ENCODE results near the gene HMCN2. TPM values are rescaled to one million over a fixed set of nuclear protein-coding genes. Genes with fewer than 3 reads are reported as not detected.
A peak's percentile ranks its signal among the peaks of the same experiment; 100 is the strongest.

Gene HMCN2
- total and polyA plus RNA-seq, 2 of the 4 experiments (the other 2 are of a cell fraction) = 0.02 TPM; not detected in 1

- H3K9me1 ChIP-seq (ENCODE audit: insufficient read depth, low read length) = no peaks in the 10 kb centered on the region
- no peaks in the 10 kb centered on the region for H3K36me3 ChIP-seq (ENCODE audit: control insufficient read depth, insufficient read depth, low read length)
- H3K4me2 ChIP-seq (ENCODE audit: low read depth, low read length) = no peak overlapping the region
- no peak overlapping the region for H2BK120ac ChIP-seq (ENCODE audit: low read depth, low read length)
- no TSS peak for BruUV-seq (replicated peaks)
- ATAC-seq (ENCODE audit: low read depth) (no peak; the same call in 1 of the 2 replicates), DNase-seq (no peak)
- H2AFZ ChIP-seq (replicated peaks; ENCODE audit: low read length, poor library complexity) = peak overlapping the region; percentile 24
- no peak overlapping the region for H4K5ac ChIP-seq (ENCODE audit: low read depth, low read length)
- H4K91ac ChIP-seq (ENCODE audit: insufficient read depth, low read depth, low read length) = no peak overlapping the region
- H2AK9ac ChIP-seq (replicated peaks; ENCODE audit: low read depth, low read length, poor library complexity) = peak overlapping the region; percentile 28
- H3K56ac ChIP-seq (ENCODE audit: extremely low read depth, insufficient read depth, low read length) = no peak overlapping the region
- no peak overlapping the region for H3K14ac ChIP-seq (replicated peaks; ENCODE audit: low read depth, low read length)
- H3K18ac ChIP-seq (ENCODE audit: low read depth, low read length) = no peak overlapping the region
- no peaks in the 10 kb centered on the region for H4K20me1 ChIP-seq (ENCODE audit: insufficient read depth, low read length)
- ChIA-PET POLR2A (ENCODE audit: unreplicated experiment) (no interaction called here), CTCF (no interaction called here)
- no peak overlapping the region for H3K4me3 ChIP-seq (ENCODE audit: insufficient read depth, low read depth, low read length)
- WGBS, 2 experiments (ENCODE audit: extremely low coverage in 2 of 2, insufficient read length in 1 of 2) = 63% methylated on average over 7 of the region's 10 CpGs; no CpG with 5 or more reads in 1 of the 2 experiments
- intact Hi-C loops (cut with micrococcal nuclease) = no loop called here
- no peak overlapping the region for H2BK15ac ChIP-seq (ENCODE audit: low read depth, low read length)
- H2AK5ac ChIP-seq (ENCODE audit: low read depth, low read length) = no peak overlapping the region
- dilution Hi-C loops (cut with HindIII; ENCODE audit: low sequenced_read_pairs, unreplicated experiment) = no loop called here
- H3K4me1 ChIP-seq (ENCODE audit: control insufficient read depth, insufficient read depth, low read length) = peaks cover 4% of the 10 kb centered on the region; the same call in 1 of the 2 replicates
- in situ Hi-C loops (cut with MboI; ENCODE audit: low sequenced_read_pairs) = no loop called here
- H3K79me1 ChIP-seq (ENCODE audit: low read depth in 1 of 2, low read length in 2 of 2) = no peaks in the 10 kb centered on the region
- H3K9me3 ChIP-seq (ENCODE audit: control insufficient read depth, insufficient read depth, low read length) = peaks cover 8% of the 10 kb centered on the region
- TF ChIP-seq CHD1 (IDR thresholded peaks at IDR 0.05; ENCODE audit: low read depth, low read length) (no peak), CTCF (conservative IDR thresholded peaks at IDR 0.05; ENCODE audit: low read depth, low read length) (0 out of 2 replicates have a peak, but pooled peaks have one; percentile 5)
- no peak overlapping the region for H2BK5ac ChIP-seq (ENCODE audit: low read depth, low read length, poor library complexity, severe bottlenecking)
- H3K9ac ChIP-seq (ENCODE audit: low read depth, low read length) = no peak overlapping the region
- no peak overlapping the region for H3K23ac ChIP-seq (ENCODE audit: low read depth, low read length)
- no peak overlapping the region for H2BK20ac ChIP-seq (ENCODE audit: low read depth, low read length)
- no peak overlapping the region for H3K27ac ChIP-seq (ENCODE audit: insufficient read depth, low read length)
- H4K8ac ChIP-seq (ENCODE audit: low read depth in 2 of 2, low read length in 2 of 2) = no peak overlapping the region
- H3K27me3 ChIP-seq (ENCODE audit: control insufficient read depth, insufficient read depth, low read length) = peaks cover 83% of the 10 kb centered on the region
- H3K4ac ChIP-seq (ENCODE audit: low read depth, low read length) = no peak overlapping the region
Observed at GRCh38 chr9:130263601-130264413, 1.8 kb upstream of the HMCN2 start.
